Tibial nerve (tissue), 3 donors: ENCODE data around the gene CCDC43.

Experiments
- CTCF ChIP-seq, 5 experiments: fragments of 200-600 bp in 3 of 5; fragments of 450-650 bp in 2 of 5; sonication (generic) in 3 of 5; IDR thresholded peaks; one replicate each; pipeline ENCODE4 v1.5.1; 2016 to 2019; ENCODE audit warnings: antibody characterized with exemption in 5 of 5, mild to moderate bottlenecking in 3 of 5, moderate library complexity in 2 of 5
- POLR2A ChIP-seq, 2 donors: fragments of 450-650 bp; IDR thresholded peaks; one replicate each; pipeline ENCODE4 v1.6.1; 2017; ENCODE audit warnings: antibody characterized with exemption in 2 of 2, mild to moderate bottlenecking in 2 of 2, moderate library complexity in 2 of 2

- TF ChIP-seq CTCF (IDR thresholded peaks at IDR 0.05) (no peak), POLR2A (IDR thresholded peaks at IDR 0.05) (peak in 1 of 2 donors; percentile 48)
Measured at GRCh38 chr17:44628243-44629188, 61.1 kb downstream of the CCDC43 start.
